K562 treated with DMSO at 1 percent for 4 hours (cell line): ENCODE data around the gene SPDYE3. TPM values are rescaled to one million over a fixed set of nuclear protein-coding genes. Genes with fewer than 3 reads are reported as not detected.

Experiments used
- total RNA-seq: library from RNA; unstranded; fragments of 300-600 nt; gene quantifications from 2 replicates; pipeline ENCODE4 v1.2.3, GENCODE V29; 2022; ENCODE audit not compliant: insufficient read depth

Gene SPDYE3
- 2.6 and 2.8 TPM in 2 replicates for total RNA-seq

GRCh38 chr7:100307402-100307801 lies at the start of gene SPDYE3:
SPDYE3 (plus strand) TSS chr7:100307702; CDS start chr7:100307886, 184 bp downstream.

GRCh38 chr7:100358027-100358856 lies 50.7 kb downstream of the SPDYE3 start, which contains the start of gene PILRB:
PILRB (plus strand) TSS chr7:100358117; CDS start chr7:100358303, 186 bp downstream.

Other genes with a start within 250 kb of the SPDYE3 start
- 17.9 and 23.2 TPM in 2 replicates for gene ZNF3, start 226.0 kb upstream of the SPDYE3 start, total RNA-seq
- 158 and 176 TPM in 2 replicates for gene COPS6, start 218.7 kb upstream of the SPDYE3 start, total RNA-seq
- gene MCM7, start 206.3 kb upstream of the SPDYE3 start, total RNA-seq, result 544 and 550 TPM in 2 replicates
- gene AP4M1, start 206.1 kb upstream of the SPDYE3 start, total RNA-seq, result 10.1 and 12.3 TPM in 2 replicates
- 83.4 and 94.5 TPM in 2 replicates for gene TAF6, start 188.3 kb upstream of the SPDYE3 start, total RNA-seq
- gene CNPY4, start 188.1 kb upstream of the SPDYE3 start, total RNA-seq, result 4.1 and 6.5 TPM in 2 replicates
- gene MBLAC1, start 180.7 kb upstream of the SPDYE3 start, total RNA-seq, result 1.5 and 1.9 TPM in 2 replicates
- gene LAMTOR4, start 158.8 kb upstream of the SPDYE3 start, total RNA-seq, result 305 and 308 TPM in 2 replicates
- 15.4 and 28.7 TPM in 2 replicates for gene TRAPPC14, start 149.0 kb upstream of the SPDYE3 start, total RNA-seq
- 2.3 and 3.4 TPM in 2 replicates for gene GAL3ST4, start 139.1 kb upstream of the SPDYE3 start, total RNA-seq
- 0.82 and 4.1 TPM in 2 replicates for gene GPC2, start 130.3 kb upstream of the SPDYE3 start, total RNA-seq
- 5.7 TPM in 2 replicates for gene STAG3, start 129.8 kb upstream of the SPDYE3 start, total RNA-seq
- gene PVRIG, start 87.8 kb upstream of the SPDYE3 start, total RNA-seq, result not detected in 2 replicates
- 28.5 and 33.4 TPM in 2 replicates for gene PILRB, start 50.4 kb downstream of the SPDYE3 start, total RNA-seq
- 2.6 and 4.7 TPM in 2 replicates for gene PILRA, start 65.8 kb downstream of the SPDYE3 start, total RNA-seq
- gene ZCWPW1, start 121.0 kb downstream of the SPDYE3 start, total RNA-seq, result 2.4 and 5.1 TPM in 2 replicates
- gene MEPCE, start 122.1 kb downstream of the SPDYE3 start, total RNA-seq, result 71.3 and 78.0 TPM in 2 replicates
- 93.1 and 101 TPM in 2 replicates for gene PPP1R35, start 128.8 kb downstream of the SPDYE3 start, total RNA-seq
- gene SPACDR, start 156.6 kb downstream of the SPDYE3 start, total RNA-seq, result 2.3 and 3.3 TPM in 2 replicates
- gene TSC22D4, start 171.5 kb downstream of the SPDYE3 start, total RNA-seq, result 114 and 119 TPM in 2 replicates
- gene NYAP1, start 176.2 kb downstream of the SPDYE3 start, total RNA-seq, result 0.74 and 0.88 TPM in 2 replicates
- 13.6 and 22.2 TPM in 2 replicates for gene AGFG2, start 231.5 kb downstream of the SPDYE3 start, total RNA-seq